Measurements from ENCODE around the gene GAN. TPM values are rescaled to one million over a fixed set of nuclear protein-coding genes. Genes with fewer than 3 reads are reported as not detected.

GAN gene, protein sequence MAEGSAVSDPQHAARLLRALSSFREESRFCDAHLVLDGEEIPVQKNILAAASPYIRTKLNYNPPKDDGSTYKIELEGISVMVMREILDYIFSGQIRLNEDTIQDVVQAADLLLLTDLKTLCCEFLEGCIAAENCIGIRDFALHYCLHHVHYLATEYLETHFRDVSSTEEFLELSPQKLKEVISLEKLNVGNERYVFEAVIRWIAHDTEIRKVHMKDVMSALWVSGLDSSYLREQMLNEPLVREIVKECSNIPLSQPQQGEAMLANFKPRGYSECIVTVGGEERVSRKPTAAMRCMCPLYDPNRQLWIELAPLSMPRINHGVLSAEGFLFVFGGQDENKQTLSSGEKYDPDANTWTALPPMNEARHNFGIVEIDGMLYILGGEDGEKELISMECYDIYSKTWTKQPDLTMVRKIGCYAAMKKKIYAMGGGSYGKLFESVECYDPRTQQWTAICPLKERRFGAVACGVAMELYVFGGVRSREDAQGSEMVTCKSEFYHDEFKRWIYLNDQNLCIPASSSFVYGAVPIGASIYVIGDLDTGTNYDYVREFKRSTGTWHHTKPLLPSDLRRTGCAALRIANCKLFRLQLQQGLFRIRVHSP
- 10 to 100 TPM in 1 of 2 donors, 1 to 10 TPM in 1; 7.8 to 12.4 TPM for total RNA-seq
- long read RNA-seq, donor 1, partial matches to known transcripts = 0 of 4 reads
- long read RNA-seq, donor 1, other reads (novel, unspliced or antisense) = 4 of 4 reads
- long read RNA-seq, donor 2, partial matches to known transcripts = 0 of 3 reads
- long read RNA-seq, donor 2, other reads (novel, unspliced or antisense) = 3 of 3 reads

- DNase-seq (ENCODE audit: low spot score) = peak; percentile 98
- intact Hi-C loops (cut with DNase I) = no loop called here
Measured at GRCh38 chr16:81314603-81315270, at the start of gene GAN. Gene GAN (plus strand): TSS chr16:81314962. CDS start chr16:81315114, 152 bp downstream.

DNA sequence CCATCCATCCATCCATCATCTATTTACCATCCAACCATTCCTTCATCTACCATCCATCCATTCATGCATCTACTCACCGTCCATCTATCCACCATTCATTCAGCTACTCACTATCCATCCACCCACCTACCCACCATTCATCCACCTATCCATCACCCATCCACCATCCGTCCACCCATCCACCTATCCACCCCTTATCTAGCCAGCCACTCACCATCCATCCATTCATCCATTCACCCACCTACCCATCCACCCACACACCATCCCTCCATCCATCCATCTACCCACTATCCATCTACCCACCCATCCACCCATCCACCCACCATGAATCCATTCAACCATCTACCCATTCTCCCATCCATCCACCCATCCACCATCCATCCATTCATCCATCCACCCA is 49.7 kb upstream of the GAN start:
- no peak for DNase-seq (ENCODE audit: low spot score)
- intact Hi-C loops (cut with DNase I) = no loop called here

- intact Hi-C loops (cut with DNase I) = no loop called here
- DNase-seq (ENCODE audit: low spot score) = peak; percentile 91
Measured at GRCh38 chr16:81265658-81266451, 48.9 kb upstream of the GAN start.

- DNase-seq (ENCODE audit: low spot score) = no peak
- intact Hi-C loops (cut with DNase I) = no loop called here
Measured at GRCh38 chr16:81266680-81267095, 48.1 kb upstream of the GAN start.

DNA sequence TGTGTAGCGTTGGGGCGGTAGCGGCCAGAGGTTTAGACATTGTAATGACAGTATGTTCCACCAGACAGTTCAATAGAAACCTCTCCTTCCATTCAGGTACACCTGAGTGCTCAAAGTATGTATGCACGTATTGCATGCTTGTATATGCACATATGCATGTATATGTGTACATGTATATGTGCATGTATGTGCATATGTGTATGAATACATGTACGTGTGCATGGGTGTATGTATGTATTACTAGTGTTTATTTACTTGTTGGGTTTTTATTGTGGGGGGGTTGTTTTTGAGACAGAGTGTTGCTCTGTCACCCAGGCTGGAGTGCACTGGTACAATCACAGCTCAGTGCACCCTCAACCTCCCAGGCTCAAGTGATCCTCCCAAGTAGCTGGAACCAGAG is 46.3 kb upstream of the GAN start:
- no peak for DNase-seq (ENCODE audit: low spot score)
- intact Hi-C loops (cut with DNase I) = no loop called here

GRCh38 chr16:81273223-81273950 is 41.4 kb upstream of the GAN start:
- intact Hi-C loops (cut with DNase I) = no loop called here
- DNase-seq (ENCODE audit: low spot score) = no peak

GRCh38 chr16:81275064-81275532 is 39.7 kb upstream of the GAN start:
- no peak for DNase-seq (ENCODE audit: low spot score)
- intact Hi-C loops (cut with DNase I) = no loop called here

GRCh38 chr16:81275795-81276194 is 39.0 kb upstream of the GAN start:
- no peak for DNase-seq (ENCODE audit: low spot score)
- intact Hi-C loops (cut with DNase I) = no loop called here

GRCh38 chr16:81276323-81276722 is 38.4 kb upstream of the GAN start:
- intact Hi-C loops (cut with DNase I) = no loop called here

GRCh38 chr16:81277541-81278080 is 37.2 kb upstream of the GAN start:
- no peak for DNase-seq (ENCODE audit: low spot score)
- intact Hi-C loops (cut with DNase I) = no loop called here

More at GRCh38 chr16:81276323-81276722, 38.4 kb upstream of the GAN start:
- no peak for DNase-seq (ENCODE audit: low spot score)

GRCh38 chr16:81278526-81278925 is 36.2 kb upstream of the GAN start:
- DNase-seq (ENCODE audit: low spot score) = peak; percentile 19
- intact Hi-C loops (cut with DNase I) = no loop called here

- intact Hi-C loops (cut with DNase I) = no loop called here
Measured at GRCh38 chr16:81279392-81279791, 35.4 kb upstream of the GAN start.

GRCh38 chr16:81280393-81280792 is 34.4 kb upstream of the GAN start:
- no peak for DNase-seq (ENCODE audit: low spot score)
- intact Hi-C loops (cut with DNase I) = no loop called here

More at GRCh38 chr16:81279392-81279791, 35.4 kb upstream of the GAN start:
- DNase-seq (ENCODE audit: low spot score) = no peak

GRCh38 chr16:81283044-81283443 is 31.7 kb upstream of the GAN start:
- peak; percentile 19 for DNase-seq (ENCODE audit: low spot score)
- intact Hi-C loops (cut with DNase I) = no loop called here

GRCh38 chr16:81284995-81285600 is 29.7 kb upstream of the GAN start:
- intact Hi-C loops (cut with DNase I) = no loop called here
- peak; percentile 22 for DNase-seq (ENCODE audit: low spot score)

DNA sequence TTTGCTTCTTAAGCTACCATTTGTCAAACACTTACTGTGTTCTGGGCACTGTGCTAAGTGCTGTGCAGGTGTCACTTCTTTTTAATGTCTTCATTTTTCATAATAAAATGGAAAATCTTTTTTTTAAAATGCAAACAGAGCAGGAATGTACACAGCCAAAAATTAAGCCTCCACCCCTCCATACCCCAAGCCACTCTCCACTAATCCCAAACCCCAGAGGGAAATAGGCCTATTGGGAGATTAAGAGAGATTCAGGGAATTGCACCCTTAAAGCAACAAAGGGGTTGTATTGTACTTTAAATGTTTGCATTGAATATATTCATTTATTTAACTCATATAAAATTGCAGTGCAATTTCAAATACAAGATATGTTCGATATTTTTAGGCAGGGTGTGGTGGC is 28.6 kb upstream of the GAN start:
- intact Hi-C loops (cut with DNase I) = no loop called here
- DNase-seq (ENCODE audit: low spot score) = peak; percentile 2

GRCh38 chr16:81291117-81291516 is 23.6 kb upstream of the GAN start:
- peak; percentile 58 for DNase-seq (ENCODE audit: low spot score)
- intact Hi-C loops (cut with DNase I) = no loop called here

GRCh38 chr16:81292936-81293335 is 21.8 kb upstream of the GAN start:
- intact Hi-C loops (cut with DNase I) = no loop called here

More at GRCh38 chr16:81292936-81293335, 21.8 kb upstream of the GAN start:
- DNase-seq (ENCODE audit: low spot score) = no peak
